BLaER1 treated with 17β-estradiol and CSF1 and Interleukin-3, amounts not matched to agents 10 nM and 100 nM (cell line): Measurements from ENCODE around the gene OR9K2.

Experiments
- H3K27ac ChIP-seq, 11 experiments: shearing (Covaris generic); formaldehyde crosslinking; 2 replicates each; pipeline ENCODE4 v1.8.1; 2022
- H3K27me3 ChIP-seq, 11 experiments: shearing (Covaris generic); formaldehyde crosslinking; 2 replicates each; pipeline ENCODE4 v1.8.1; 2022
- H3K36me3 ChIP-seq, 11 experiments: shearing (Covaris generic); formaldehyde crosslinking; 2 replicates each; pipeline ENCODE4 v1.8.1; 2022
- H3K4me1 ChIP-seq, 10 experiments: shearing (Covaris generic); formaldehyde crosslinking; 2 replicates each; pipeline ENCODE4 v1.8.1; 2022
- H3K4me2 ChIP-seq, 11 experiments: shearing (Covaris generic); formaldehyde crosslinking; 2 replicates each; pipeline ENCODE4 v1.8.1; 2022
- H3K4me3 ChIP-seq, 10 experiments: shearing (Covaris generic); formaldehyde crosslinking; 2 replicates each; pipeline ENCODE4 v1.8.1; 2022
- H3K9ac ChIP-seq, 11 experiments: shearing (Covaris generic); formaldehyde crosslinking; 2 replicates each; pipeline ENCODE4 v1.8.1; 2022
- H3K9me3 ChIP-seq, 11 experiments: shearing (Covaris generic); formaldehyde crosslinking; replicated peaks in 1 of 11; 2 replicates each; pipeline ENCODE4 v1.8.1; 2022
- H4K20me1 ChIP-seq, 11 experiments: shearing (Covaris generic); formaldehyde crosslinking; 2 replicates each; pipeline ENCODE4 v1.8.1; 2022
- Cebpa-rat ChIP-seq, 11 experiments: shearing (Covaris generic); IDR thresholded peaks; 2 replicates each; pipeline ENCODE4 v1.8.1; 2022

The OR9K2 gene

DNA sequence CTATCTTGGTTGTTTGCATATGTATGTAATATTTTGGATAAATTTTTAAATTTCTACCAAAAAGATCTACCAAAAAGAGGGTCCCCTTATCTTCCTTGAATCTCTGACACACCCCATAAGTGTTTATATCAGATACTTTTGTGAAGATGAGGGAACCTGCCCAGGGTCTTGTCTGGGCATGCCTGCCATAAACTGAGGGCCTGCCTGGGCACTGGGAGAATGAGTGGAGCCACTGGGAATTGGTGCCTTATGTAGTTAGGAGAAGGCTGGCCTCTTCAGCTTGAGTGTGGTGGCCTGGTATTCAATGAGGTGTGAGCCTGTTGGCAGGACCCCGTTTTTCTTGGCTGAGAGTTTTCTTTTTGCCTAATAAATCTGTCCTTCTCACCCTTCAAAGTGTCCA, 46.5 kb downstream of the OR9K2 start:
- Histone ChIP-seq H3K9ac (no peak overlapping the region), H3K4me3 (no peak overlapping the region), H3K4me1 (no peaks in the 10 kb centered on the region), H3K27ac (no peak overlapping the region), H4K20me1 (no peaks in the 10 kb centered on the region), H3K4me2 (no peak overlapping the region), H3K27me3 (no peaks in the 10 kb centered on the region), H3K36me3 (no peaks in the 10 kb centered on the region), H3K9me3 (peaks cover 7 to 17% (median 8%) of the 10 kb centered on the region in 11 experiments; a peak in 17 of 22 replicates)
- TF ChIP-seq Cebpa-rat (IDR thresholded peaks at IDR 0.05): no peak

DNA sequence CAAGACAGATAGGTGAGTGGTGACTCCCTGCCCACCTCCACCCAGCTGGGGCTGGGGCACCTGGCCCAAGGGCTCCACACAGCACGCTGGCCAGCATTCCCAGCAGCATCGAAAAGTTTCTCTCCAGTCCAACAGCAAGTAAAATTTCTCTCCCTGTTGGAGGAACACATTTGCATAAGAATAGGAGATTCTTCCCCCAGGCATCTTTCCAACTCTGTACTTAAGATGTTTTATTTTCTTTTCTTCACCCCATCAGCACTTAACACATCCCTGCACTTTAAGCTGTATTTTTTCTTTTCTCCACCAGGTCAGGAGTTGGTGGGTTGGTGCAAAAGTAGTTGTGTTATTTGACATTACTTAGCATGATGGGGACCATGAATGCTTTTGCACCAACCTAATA, 47.2 kb downstream of the OR9K2 start:
- Histone ChIP-seq H3K36me3 (no peaks in the 10 kb centered on the region), H3K4me2 (no peak overlapping the region)
- TF ChIP-seq Cebpa-rat (IDR thresholded peaks at IDR 0.05): no peak

More for the DNA sequence above, 47.2 kb downstream of the OR9K2 start:
- Histone ChIP-seq H3K4me1 (no peaks in the 10 kb centered on the region), H3K9me3 (peaks cover 7 to 17% (median 8%) of the 10 kb centered on the region in 11 experiments; a peak in 17 of 22 replicates), H4K20me1 (no peaks in the 10 kb centered on the region), H3K27me3 (no peaks in the 10 kb centered on the region), H3K27ac (no peak overlapping the region), H3K4me3 (no peak overlapping the region), H3K9ac (no peak overlapping the region)
